Naive thymus-derived CD8-positive, alpha-beta T cell (primary cell): ENCODE data around the gene TTLL11. TPM values are rescaled to one million over a fixed set of nuclear protein-coding genes. Genes with fewer than 3 reads are reported as not detected.

Experiments used
- ATAC-seq, 2 donors: fragments of 150-1000 bp; cut with Tn5 transposase in 1 of 2; sonication (Bioruptor Pico), chemical (Tn5 transposase) in 1 of 2; 1 replicate in 1 of 2; 2 replicates in 1 of 2; pipeline ENCODE4 v1.10.0; 2021; ENCODE audit warnings: mild to moderate bottlenecking in 2 of 2, moderate library complexity in 2 of 2
- POLR2A ChIA-PET: fragments of 350-600 bp; sonication (Branson Sonifier 250); formaldehyde crosslinking; loops from one replicate; lab custom pipeline; 2021; ENCODE audit warnings: antibody characterized with exemption; lab: Charles Lee
- DNase-seq, 10 donors: peaks; one replicate each; pipeline versions ENCODE4 v3.0.0 to v3.0.0-alpha.2; 2020 to 2022
- H3K27ac Mint-ChIP-seq, 10 donors: one replicate each; pipeline ENCODE4 v1.8.0; 2020 to 2022; ENCODE audit warnings: mild to moderate bottlenecking in 10 of 10, mixed read lengths in 10 of 10, moderate library complexity in 4 of 10, inconsistent platforms in 1 of 10
- H3K27me3 Mint-ChIP-seq, 5 donors: one replicate each; pipeline ENCODE4 v1.8.0; 2021 to 2022; ENCODE audit warnings: mixed read lengths in 5 of 5
- H3K36me3 Mint-ChIP-seq, 3 donors: one replicate each; pipeline ENCODE4 v1.8.0; 2020 to 2022; ENCODE audit warnings: mixed read lengths in 3 of 3, mild to moderate bottlenecking in 2 of 3, inconsistent platforms in 1 of 3
- H3K4me1 Mint-ChIP-seq, 4 donors: one replicate each; pipeline ENCODE4 v1.8.0; 2021 to 2022; ENCODE audit warnings: mixed read lengths in 4 of 4
- H3K4me3 Mint-ChIP-seq, 10 donors: one replicate each; pipeline ENCODE4 v1.8.0; 2020 to 2022; ENCODE audit warnings: mild to moderate bottlenecking in 10 of 10, mixed read lengths in 10 of 10, moderate library complexity in 6 of 10, inconsistent platforms in 1 of 10
- H3K9me3 Mint-ChIP-seq, 9 donors: one replicate each; pipeline ENCODE4 v1.8.0; 2020 to 2022; ENCODE audit warnings: mixed read lengths in 9 of 9, mild to moderate bottlenecking in 3 of 9, inconsistent platforms in 1 of 9, moderate library complexity in 1 of 9
- polyA plus RNA-seq, 3 donors: library from polyadenylated mRNA; unstranded; fragments of 300-500 nt; fragmentation: Illumina TruSeq; gene quantifications; one replicate each; pipeline ENCODE4 v1.2.3, GENCODE V29; 2021
- total RNA-seq, 8 experiments: library from RNA in 2 of 8; stranded (reverse) in 2 of 8; gene quantifications; one replicate each; pipeline ENCODE4 v1.2.3 and lab custom pipeline; 2021 to 2026

The TTLL11 gene
- total and polyA plus RNA-seq, 5 experiments from 2014 or later: 2.6 to 6.9 (median 3.8) TPM

GRCh38 chr9:122042056-122042455 is 51.1 kb downstream of the TTLL11 start:
- Mint-ChIP-seq H3K27ac (no peak overlapping the region), H3K27me3 (no peaks in the 10 kb centered on the region), H3K4me1 (peaks cover 0 to 6% (median 1%) of the 10 kb centered on the region in 4 donors), H3K9me3 (peaks cover 0 to 23% (median 11%) of the 10 kb centered on the region in 9 donors), H3K4me3 (no peak overlapping the region), H3K36me3 (peaks cover 30 to 51% (median 42%) of the 10 kb centered on the region in 3 donors)
- POLR2A ChIA-PET: no interaction called here
- no peak for ATAC-seq
- DNase-seq: no peak

- Mint-ChIP-seq H3K27ac (no peak overlapping the region), H3K9me3 (peaks cover 0 to 14% (median 9%) of the 10 kb centered on the region in 9 donors), H3K4me3 (no peak overlapping the region), H3K4me1 (peaks cover 0 to 2% (median 0%) of the 10 kb centered on the region in 4 donors), H3K27me3 (no peaks in the 10 kb centered on the region), H3K36me3 (peaks cover 20 to 44% (median 42%) of the 10 kb centered on the region in 3 donors)
- DNase-seq (no peak), ATAC-seq (no peak)
- POLR2A ChIA-PET: no interaction called here
Measured at GRCh38 chr9:122040561-122041242, 52.4 kb downstream of the TTLL11 start.

- Mint-ChIP-seq H3K9me3 (peaks cover 0 to 11% (median 5%) of the 10 kb centered on the region in 9 donors), H3K4me3 (no peak overlapping the region), H3K4me1 (peaks cover 0 to 2% (median 0%) of the 10 kb centered on the region in 4 donors), H3K36me3 (peaks cover 17 to 46% (median 37%) of the 10 kb centered on the region in 3 donors), H3K27ac (no peak overlapping the region), H3K27me3 (no peaks in the 10 kb centered on the region)
- ATAC-seq: no peak
- DNase-seq: no peak
- POLR2A ChIA-PET: interaction anchor here (0.6 kb wide), 1 partner anchor 619 kb away, joined by 5 read pairs; no protein-coding TSS in a partner anchor
Measured at GRCh38 chr9:122039234-122039633, 53.9 kb downstream of the TTLL11 start.

DNA sequence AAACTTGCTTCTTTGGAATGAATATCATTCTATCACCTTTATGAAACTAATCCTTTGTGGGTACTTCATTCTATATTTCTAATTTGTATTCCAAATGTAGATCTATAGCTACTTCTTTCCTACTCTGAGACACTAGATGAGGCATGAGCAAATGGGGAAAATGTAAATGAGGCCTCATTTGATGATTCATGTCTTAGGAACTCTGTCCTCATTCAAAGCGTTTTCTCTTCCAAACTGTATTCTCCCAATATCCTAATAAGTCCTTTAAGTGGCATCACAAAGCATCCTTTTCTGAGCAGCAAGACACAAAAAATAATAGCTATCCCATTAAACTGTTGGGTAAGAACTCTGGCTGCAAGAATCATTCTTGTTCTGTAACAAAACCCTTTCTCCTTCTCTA is 56.1 kb downstream of the TTLL11 start:
- Mint-ChIP-seq H3K27ac (no peak overlapping the region), H3K27me3 (no peaks in the 10 kb centered on the region), H3K4me3 (no peak overlapping the region), H3K36me3 (peaks cover 4 to 50% (median 28%) of the 10 kb centered on the region in 3 donors), H3K4me1 (peaks cover 0 to 2% (median 0%) of the 10 kb centered on the region in 4 donors), H3K9me3 (no peaks in the 10 kb centered on the region)
- ATAC-seq (no peak), DNase-seq (no peak)
- POLR2A ChIA-PET: interaction anchor here (0.5 kb wide), 1 partner anchor 111 kb away, joined by 3 read pairs; no protein-coding TSS in a partner anchor

DNA sequence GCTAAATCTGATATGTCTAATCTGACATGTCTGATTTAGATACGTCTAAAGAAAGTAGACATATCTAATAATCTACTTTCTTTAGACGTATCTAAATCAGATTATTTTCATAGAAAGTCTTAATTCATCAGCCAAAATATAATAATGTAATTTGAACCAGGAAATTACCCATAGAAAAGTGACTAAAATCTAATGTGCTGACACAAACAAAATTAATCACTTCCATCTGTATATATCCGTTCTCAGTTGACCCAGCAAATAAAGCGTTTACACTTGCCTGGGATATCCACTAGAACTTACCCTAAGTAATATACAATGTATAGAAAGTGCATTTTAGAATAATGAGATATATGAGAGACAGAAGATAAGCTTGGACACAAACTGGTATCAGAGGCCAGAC is 56.7 kb downstream of the TTLL11 start:
- Mint-ChIP-seq H3K4me1 (peaks cover 0 to 2% (median 0%) of the 10 kb centered on the region in 4 donors), H3K36me3 (peaks cover 4 to 51% (median 33%) of the 10 kb centered on the region in 3 donors), H3K27me3 (no peaks in the 10 kb centered on the region), H3K9me3 (no peaks in the 10 kb centered on the region), H3K4me3 (no peak overlapping the region), H3K27ac (no peak overlapping the region)
- DNase-seq (no peak), ATAC-seq (no peak)
- POLR2A ChIA-PET: interaction anchor here (0.5 kb wide), 1 partner anchor 112 kb away, joined by 3 read pairs; no protein-coding TSS in a partner anchor

DNA sequence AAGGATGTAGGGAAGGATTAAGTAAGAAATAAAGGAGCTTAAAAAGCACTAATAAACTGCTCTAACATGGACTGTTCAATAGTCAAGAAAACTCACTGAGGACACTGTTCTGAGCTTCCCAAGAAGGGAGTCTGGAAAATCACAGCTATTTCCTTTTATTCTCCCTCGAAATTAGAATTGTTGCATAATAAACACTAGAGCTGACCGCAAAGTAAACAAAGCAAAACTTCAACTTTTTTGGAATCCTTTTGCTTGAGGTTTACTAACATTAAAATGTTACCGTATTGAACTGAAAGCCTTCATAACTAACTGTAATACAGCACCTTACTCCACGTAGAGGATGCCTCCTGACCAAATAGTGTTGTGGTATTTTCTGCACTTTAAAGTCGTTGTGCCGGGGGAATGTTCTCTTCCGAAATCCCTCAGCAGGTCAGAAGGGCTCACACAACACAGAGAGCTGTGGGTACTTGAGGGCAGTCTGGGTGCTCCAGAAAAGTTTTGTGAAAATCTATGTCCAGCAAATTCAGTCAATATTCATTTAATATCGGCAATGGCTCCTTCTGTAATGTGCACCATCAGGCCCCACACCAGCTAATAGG is 59.2 kb downstream of the TTLL11 start:
- Mint-ChIP-seq H3K27me3 (no peaks in the 10 kb centered on the region), H3K36me3 (peaks cover under 1 to 58% (median 42%) of the 10 kb centered on the region in 3 donors)
- POLR2A ChIA-PET: no interaction called here

DNA sequence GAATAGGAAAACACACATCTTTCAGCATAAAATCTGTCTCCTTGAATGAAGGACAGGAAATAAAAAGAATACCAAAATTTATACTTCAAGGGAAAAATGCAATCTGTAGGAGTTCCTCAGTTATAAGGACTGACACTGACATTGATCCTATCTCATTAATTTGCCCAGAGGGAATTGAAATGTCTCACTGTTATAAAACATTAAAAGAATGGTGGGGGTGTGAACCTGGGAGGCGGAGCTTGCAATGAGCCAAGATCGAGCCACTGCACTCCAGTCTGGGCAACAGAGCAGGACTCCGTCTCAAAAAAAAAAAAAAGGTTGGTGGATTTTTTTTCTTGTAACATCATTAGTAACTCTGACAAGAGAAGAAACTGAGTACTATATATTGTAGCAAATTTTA is 60.8 kb downstream of the TTLL11 start:
- ATAC-seq (no peak), DNase-seq (no peak)
- Mint-ChIP-seq H3K4me1 (no peaks in the 10 kb centered on the region), H3K27me3 (no peaks in the 10 kb centered on the region), H3K36me3 (peaks cover 14 to 55% (median 45%) of the 10 kb centered on the region in 3 donors), H3K9me3 (peaks cover 0 to 14% (median 3%) of the 10 kb centered on the region in 9 donors), H3K4me3 (no peak overlapping the region), H3K27ac (peak overlapping the region in 1 of 10 donors; percentile 47)
- POLR2A ChIA-PET: no interaction called here

More for the DNA sequence above, 59.2 kb downstream of the TTLL11 start:
- Mint-ChIP-seq H3K9me3 (no peaks in the 10 kb centered on the region), H3K4me1 (no peaks in the 10 kb centered on the region), H3K27ac (no peak overlapping the region), H3K4me3 (no peak overlapping the region)
- ATAC-seq (no peak), DNase-seq (no peak)

DNA sequence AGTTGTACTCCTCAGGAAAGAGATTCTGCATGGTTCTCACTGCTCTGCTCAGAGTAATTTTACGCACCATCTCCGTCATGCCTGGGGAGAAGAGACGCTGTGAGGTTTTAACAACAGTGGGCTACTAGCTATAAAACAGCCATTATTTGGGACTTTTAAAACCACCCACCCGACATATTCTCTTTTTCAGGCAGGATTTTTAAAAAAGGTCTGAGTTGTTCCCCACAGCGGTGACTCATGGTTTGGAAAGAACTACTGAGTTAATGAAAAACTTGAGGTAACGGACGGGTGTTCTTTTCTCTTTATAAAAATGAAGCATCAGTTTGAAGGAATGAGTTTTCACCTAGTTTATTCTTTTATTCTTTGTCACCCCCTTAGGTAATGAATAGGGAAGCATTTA is 61.3 kb downstream of the TTLL11 start:
- POLR2A ChIA-PET: no interaction called here
- Mint-ChIP-seq H3K27me3 (no peaks in the 10 kb centered on the region), H3K4me3 (no peak overlapping the region), H3K4me1 (no peaks in the 10 kb centered on the region), H3K9me3 (peaks cover 0 to 19% (median 3%) of the 10 kb centered on the region in 9 donors), H3K36me3 (peaks cover 19 to 55% (median 43%) of the 10 kb centered on the region in 3 donors), H3K27ac (peak overlapping the region in 1 of 10 donors; percentile 47)
- DNase-seq (no peak), ATAC-seq (no peak)

DNA sequence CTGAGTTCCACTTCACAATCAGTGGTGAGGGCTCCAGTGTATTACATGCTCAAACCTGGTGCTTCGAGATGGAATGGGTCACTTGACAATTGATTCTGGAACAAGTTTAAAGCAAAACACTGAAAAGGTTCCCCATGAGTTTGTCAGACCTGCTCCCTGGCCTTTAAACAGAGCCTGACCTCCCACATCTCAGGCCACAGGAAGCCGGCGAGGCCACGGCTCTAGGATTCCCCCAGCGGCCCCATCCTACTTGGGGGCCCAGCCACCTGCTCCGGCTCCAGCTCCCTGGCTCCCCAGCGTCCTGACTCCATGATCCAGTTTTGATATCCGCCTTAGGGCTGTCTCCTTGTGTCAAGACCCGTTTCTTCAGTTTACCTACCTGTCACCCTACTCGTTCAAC is 62.0 kb downstream of the TTLL11 start:
- no peak overlapping the region for H3K27ac Mint-ChIP-seq

DNA sequence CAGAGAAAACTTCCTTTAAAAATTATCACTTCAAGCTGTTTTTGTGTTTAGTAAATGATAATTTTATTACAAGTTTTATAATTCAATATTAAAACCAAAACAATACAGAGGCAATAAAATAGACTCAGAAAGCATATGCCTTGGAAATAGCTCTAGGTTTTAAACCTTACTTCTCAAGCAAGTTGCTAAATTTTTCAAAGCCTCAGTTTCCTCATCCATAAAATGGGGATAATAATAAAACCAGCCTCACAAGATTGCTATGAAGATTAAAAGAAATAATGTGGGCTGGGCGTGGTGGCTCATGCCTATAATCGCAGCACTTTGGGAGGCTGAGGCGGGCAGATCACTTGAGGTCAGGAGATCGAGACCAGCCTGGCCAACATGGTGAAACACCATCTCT is 62.8 kb downstream of the TTLL11 start:
- Mint-ChIP-seq H3K4me3 (no peak overlapping the region), H3K9me3 (peaks cover 0 to 19% (median 4%) of the 10 kb centered on the region in 9 donors), H3K27ac (no peak overlapping the region), H3K27me3 (no peaks in the 10 kb centered on the region), H3K4me1 (no peaks in the 10 kb centered on the region), H3K36me3 (peaks cover 29 to 61% (median 54%) of the 10 kb centered on the region in 3 donors)
- no peak for DNase-seq
- ATAC-seq: no peak
- POLR2A ChIA-PET: no interaction called here

More for the DNA sequence above, 62.0 kb downstream of the TTLL11 start:
- Mint-ChIP-seq H3K4me3 (no peak overlapping the region), H3K36me3 (peaks cover 22 to 58% (median 47%) of the 10 kb centered on the region in 3 donors), H3K27me3 (no peaks in the 10 kb centered on the region), H3K4me1 (no peaks in the 10 kb centered on the region), H3K9me3 (peaks cover 0 to 19% (median 3%) of the 10 kb centered on the region in 9 donors)
- POLR2A ChIA-PET: no interaction called here
- no peak for ATAC-seq
- DNase-seq: no peak

DNA sequence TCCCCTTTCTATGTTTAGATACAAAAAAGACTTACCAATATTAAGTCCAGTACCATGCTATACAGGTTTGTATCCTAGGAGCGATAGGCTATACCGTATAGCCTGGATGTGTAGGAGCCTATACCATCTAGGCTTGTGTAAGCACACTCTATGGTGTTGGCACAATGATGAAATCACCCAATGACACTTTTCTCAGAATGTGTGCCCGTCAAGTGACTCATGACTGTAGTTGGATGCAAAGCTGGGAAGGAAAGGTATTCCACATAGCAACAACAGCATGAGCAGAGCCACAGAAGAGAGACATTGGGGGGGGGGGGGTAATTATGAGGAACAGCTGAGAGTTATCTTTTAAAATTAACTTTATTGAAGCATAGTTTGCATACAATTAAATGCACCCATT is 63.2 kb downstream of the TTLL11 start:
- H3K36me3 Mint-ChIP-seq: peaks cover 30 to 62% (median 58%) of the 10 kb centered on the region in 3 donors
- POLR2A ChIA-PET: no interaction called here
- no peaks in the 10 kb centered on the region for H3K27me3 Mint-ChIP-seq
- no peak for DNase-seq
- no peak overlapping the region for H3K27ac Mint-ChIP-seq
- H3K9me3 Mint-ChIP-seq: peaks cover 0 to 19% (median 4%) of the 10 kb centered on the region in 9 donors
- H3K4me3 Mint-ChIP-seq: no peak overlapping the region
- no peak for ATAC-seq
- no peaks in the 10 kb centered on the region for H3K4me1 Mint-ChIP-seq

DNA sequence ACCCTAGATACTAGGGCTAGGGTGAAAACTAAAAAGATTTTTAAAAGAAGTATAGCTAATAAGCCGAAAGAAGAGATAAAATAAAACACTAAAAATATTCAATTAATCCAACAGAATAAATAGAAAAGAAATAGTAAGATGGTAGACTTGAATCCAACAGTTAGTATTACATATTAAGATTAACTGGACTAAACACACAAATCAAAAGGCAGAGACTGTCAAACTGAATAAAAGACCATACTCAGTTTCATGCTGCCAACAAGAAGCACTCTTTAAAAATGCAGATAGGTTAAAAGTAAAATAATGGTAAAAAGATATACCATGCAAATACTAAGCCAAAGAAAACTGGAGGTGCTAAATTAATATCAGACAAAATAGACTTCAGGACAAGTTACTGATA is 65.0 kb downstream of the TTLL11 start:
- ATAC-seq: no peak
- no peaks in the 10 kb centered on the region for H3K27me3 Mint-ChIP-seq
- no peak for DNase-seq
- POLR2A ChIA-PET: no interaction called here
- no peaks in the 10 kb centered on the region for H3K4me1 Mint-ChIP-seq
- H3K36me3 Mint-ChIP-seq: peaks cover 44 to 67% (median 63%) of the 10 kb centered on the region in 3 donors
- H3K4me3 Mint-ChIP-seq: no peak overlapping the region
- H3K27ac Mint-ChIP-seq: no peak overlapping the region
- H3K9me3 Mint-ChIP-seq: peaks cover 0 to 26% (median 9%) of the 10 kb centered on the region in 9 donors

- peaks cover 22 to 33% (median 23%) of the 10 kb centered on the region in 3 donors for H3K36me3 Mint-ChIP-seq
- DNase-seq (no peak), ATAC-seq (no peak)
- no peaks in the 10 kb centered on the region for H3K27me3 Mint-ChIP-seq
- H3K4me1 Mint-ChIP-seq: peaks cover 0 to 6% (median 0%) of the 10 kb centered on the region in 4 donors
- POLR2A ChIA-PET: no interaction called here
- no peak overlapping the region for H3K27ac Mint-ChIP-seq
- H3K9me3 Mint-ChIP-seq: peaks cover 0 to 17% (median 4%) of the 10 kb centered on the region in 9 donors
- H3K4me3 Mint-ChIP-seq: no peak overlapping the region
Measured at GRCh38 chr9:122020398-122020797, 72.7 kb downstream of the TTLL11 start.
